CD4-positive, alpha-beta T cell treated with Interleukin-17A for 1 hour (primary cell): ENCODE data around the gene NFATC2.
"Not testable (repeated sequence)": the region's sequence is repeated elsewhere in the genome, so short reads cannot be mapped to it uniquely, and the experiment has no call there.

ENCODE experiments used
- DNase-seq: peaks from one replicate; pipeline ENCODE4 v3.0.0-alpha.2; 2020

The NFATC2 gene

GRCh38 chr20:51468636-51469035, 73.9 kb downstream of the NFATC2 start:
- DNase-seq, result no peak

- no peak for DNase-seq
Measured at GRCh38 chr20:51467956-51468626, 74.4 kb downstream of the NFATC2 start.

GRCh38 chr20:51463998-51464397, 78.5 kb downstream of the NFATC2 start:
- no peak for DNase-seq

GRCh38 chr20:51463560-51463959, 79.0 kb downstream of the NFATC2 start:
- DNase-seq, result no peak

DNA sequence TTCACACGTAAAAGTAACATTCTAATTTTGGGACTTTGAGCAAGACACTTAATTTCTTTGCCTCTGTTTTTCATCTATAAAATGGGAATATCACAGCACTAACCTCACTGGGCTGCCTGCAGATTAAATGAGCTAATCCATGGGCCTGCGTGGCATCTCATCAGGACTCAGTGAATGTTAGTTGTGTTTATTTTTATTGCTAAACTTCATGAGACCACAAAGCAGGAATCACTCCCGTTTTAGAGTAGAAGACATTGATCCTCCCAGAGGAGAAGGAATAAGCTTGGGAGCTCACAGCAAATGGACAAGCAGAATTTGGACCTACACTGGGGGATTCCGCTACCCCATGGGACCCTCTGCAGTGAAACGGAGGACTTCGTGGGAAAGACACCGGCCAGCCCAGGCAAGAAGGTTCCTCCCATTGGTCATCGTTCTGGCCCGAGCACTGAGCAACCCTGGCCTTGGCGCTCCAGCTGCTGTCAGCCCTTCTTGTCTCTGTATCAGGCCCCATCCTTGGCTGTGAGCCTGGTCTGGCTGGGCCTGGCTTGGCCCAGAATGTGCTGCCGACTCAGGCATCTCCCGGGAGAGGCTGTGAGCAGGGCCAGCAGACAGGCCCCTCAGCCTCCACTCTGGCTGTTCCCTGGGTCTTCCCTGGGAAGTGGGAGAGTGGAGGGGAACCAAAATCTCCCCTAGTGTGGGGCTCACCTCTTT, 79.8 kb downstream of the NFATC2 start:
- no peak for DNase-seq

- DNase-seq, result not testable (repeated sequence)
Measured at GRCh38 chr20:51461846-51462245, 80.7 kb downstream of the NFATC2 start.

DNA sequence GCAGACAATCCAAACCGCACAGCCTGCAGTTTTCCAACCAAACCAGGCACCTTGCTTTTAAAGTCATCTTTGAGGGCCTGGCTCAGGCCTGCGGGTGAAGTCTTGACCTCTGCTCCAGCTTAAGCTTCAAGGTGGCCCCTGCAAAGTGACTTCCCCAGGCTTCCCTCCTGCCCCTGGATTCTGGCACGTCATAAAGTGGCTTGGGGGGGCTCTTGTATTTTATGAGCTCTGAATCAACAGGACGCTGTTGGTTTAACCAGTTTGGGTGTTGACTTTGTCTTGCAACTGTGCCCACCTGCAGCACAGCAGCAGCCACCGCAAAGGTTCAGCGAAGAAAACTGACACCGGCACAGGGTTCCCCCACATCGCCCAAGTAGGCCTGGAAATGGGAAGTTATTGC, 81.2 kb downstream of the NFATC2 start:
- no peak for DNase-seq

GRCh38 chr20:51460569-51461265, 81.8 kb downstream of the NFATC2 start:
- no peak for DNase-seq

- DNase-seq, result no peak
Measured at GRCh38 chr20:51460163-51460562, 82.4 kb downstream of the NFATC2 start.

DNA sequence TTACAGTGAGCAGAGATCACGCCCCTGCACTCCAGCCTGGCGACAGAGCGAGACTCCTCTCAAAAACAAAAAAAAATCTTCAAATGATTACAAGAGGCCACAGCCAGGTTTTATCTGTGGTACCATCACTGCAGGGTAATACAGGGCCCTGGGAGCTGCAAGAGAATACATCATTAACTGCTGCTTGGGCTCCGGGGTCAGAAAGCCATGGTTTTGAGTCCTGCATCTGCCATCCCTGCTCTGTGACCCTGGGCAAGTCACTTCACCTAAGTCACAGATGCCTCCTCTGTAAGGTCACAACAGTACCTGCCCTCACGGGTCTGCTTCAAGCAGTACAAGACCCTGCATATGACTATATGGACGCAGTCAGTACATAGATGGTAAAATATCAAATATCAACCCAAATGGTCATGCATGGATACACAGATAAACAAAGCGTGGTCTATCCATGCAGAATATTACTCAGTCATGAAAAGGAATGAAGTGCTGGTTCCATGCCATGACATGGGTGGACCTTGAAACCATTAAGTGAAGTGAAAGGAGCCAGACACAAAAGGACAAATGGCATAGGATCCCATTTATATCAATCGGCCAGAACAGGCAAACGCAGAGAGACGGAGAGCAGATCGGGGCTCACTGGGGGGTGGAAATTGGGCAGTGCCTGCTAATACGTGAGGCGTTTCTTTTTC, 83.6 kb downstream of the NFATC2 start:
- no peak for DNase-seq

DNA sequence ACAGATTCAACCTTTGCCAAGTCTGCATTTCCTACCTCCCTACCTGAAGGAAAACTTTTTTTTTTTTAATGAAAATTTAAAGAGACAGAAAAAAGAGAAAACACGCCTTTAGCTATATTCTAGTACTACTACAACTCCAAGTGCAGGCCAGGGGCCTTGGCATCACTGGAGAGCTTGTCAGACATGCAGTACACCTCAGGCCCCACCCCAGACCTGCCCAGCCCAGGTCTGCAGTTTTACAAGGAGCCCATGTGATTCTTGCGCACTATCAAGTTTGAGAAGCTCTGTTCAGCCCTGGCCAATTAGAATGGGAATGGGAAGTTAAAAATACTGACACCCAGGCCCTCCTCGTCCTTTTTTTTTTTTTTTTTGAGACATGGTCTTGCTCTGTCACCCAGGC, 85.0 kb downstream of the NFATC2 start:
- DNase-seq, result no peak

GRCh38 chr20:51456511-51457509, 85.7 kb downstream of the NFATC2 start:
- DNase-seq, result no peak

- DNase-seq, result no peak
Measured at GRCh38 chr20:51454250-51454865, 88.2 kb downstream of the NFATC2 start.

GRCh38 chr20:51452734-51453365, 89.7 kb downstream of the NFATC2 start:
- DNase-seq, result no peak

DNA sequence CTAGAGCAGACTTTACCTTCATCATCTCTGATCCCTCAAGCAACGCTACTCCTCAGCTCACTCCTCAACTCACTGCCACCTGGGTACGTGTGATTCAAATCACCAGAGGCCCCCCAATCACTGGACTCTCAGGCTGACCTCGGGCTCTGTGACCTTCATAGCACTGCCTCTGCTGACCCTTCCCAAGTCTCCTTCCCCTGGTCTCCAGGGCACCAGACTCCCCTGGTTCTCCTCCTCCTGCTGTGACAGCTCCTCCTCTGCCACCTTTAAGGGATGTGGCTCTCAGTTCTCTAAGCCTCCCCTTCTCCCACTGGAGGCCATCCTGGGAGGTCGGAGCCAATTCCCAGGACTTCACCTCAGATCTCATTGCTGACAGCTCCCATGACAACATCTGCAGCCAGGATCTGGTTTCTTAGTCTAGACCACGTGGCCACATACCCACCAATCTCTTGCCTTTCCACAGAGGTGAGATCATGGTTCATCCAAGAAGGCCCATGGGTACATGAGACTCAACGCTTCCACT, 90.4 kb downstream of the NFATC2 start:
- DNase-seq, result no peak

DNA sequence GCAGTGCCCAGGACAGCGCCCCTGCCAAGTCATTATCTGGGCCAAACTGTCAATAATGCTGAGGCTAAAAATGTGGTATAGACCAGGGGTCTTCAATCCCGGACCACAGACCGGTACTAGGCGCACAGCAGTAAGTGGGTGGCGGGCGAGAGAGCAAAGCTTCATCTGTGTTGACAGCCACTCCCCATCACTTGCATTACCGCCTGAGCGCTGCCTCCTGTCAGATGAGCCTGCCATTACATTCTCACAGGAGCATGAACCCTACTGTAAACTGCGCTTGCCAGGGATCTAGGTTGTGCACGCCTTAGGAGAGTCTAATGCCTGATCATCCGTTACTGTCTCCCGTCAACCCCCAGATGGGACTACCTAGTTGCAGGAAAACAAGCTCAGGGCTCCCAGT, 91.0 kb downstream of the NFATC2 start:
- no peak for DNase-seq

DNA sequence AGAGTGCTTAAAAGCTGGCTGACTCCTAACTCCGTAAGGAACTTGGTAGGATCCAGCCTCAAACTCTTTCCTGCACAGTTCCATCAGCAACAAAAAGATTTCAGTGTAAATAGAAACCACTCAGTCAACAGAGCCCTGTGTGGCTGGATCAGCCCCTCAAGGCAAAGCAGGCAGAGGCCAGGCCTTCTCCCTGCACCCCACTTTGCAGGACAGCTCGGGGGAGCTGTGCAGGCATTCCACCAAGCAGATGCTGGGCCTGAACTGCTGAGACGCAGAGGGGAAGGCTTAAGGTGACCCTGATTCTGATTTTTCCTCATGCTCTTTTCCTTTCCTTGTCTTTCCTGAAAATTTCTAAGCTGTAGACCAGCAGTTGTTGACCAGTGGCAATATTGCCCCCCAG, 91.5 kb downstream of the NFATC2 start:
- no peak for DNase-seq

GRCh38 chr20:51450221-51450712, 92.3 kb downstream of the NFATC2 start:
- DNase-seq, result no peak

- DNase-seq, result no peak
Measured at GRCh38 chr20:51449498-51450220, 92.9 kb downstream of the NFATC2 start.

GRCh38 chr20:51447765-51448148, 94.8 kb downstream of the NFATC2 start:
- no peak for DNase-seq
